GM12878 (cell line): Measurements from ENCODE around the gene CACFD1. TPM values are rescaled to one million over a fixed set of nuclear protein-coding genes. Genes with fewer than 3 reads are reported as not detected.

Experiments used
- IRF4 ChIP-seq: IDR thresholded peaks from 2 replicates; pipeline ENCODE4 v1.6.1; 2011; ENCODE audit warnings: low read depth, low read length
- RAD21 ChIP-seq: IDR thresholded peaks from 2 replicates; pipeline ENCODE4 v1.6.1; 2011; ENCODE audit warnings: mild to moderate bottlenecking, low read depth, low read length, moderate library complexity; ENCODE audit not compliant: insufficient read depth
- SUPT20H ChIP-seq: IDR thresholded peaks from 2 replicates; pipeline ENCODE4 v1.6.1; 2011; ENCODE audit warnings: low read depth, mild to moderate bottlenecking, low read length, moderate library complexity, borderline replicate concordance; ENCODE audit not compliant: control insufficient read depth
- ZNF592 ChIP-seq: fragments of 450-650 bp; IDR thresholded peaks from 2 replicates; pipeline ENCODE4 v1.6.1; 2017; ENCODE audit warnings: mild to moderate bottlenecking, moderate library complexity
- polyA plus RNA-seq, 11 experiments: library from polyadenylated mRNA; depleted of rRNA in 4 of 11; unstranded in 6 of 11; stranded (reverse) in 5 of 11; fragments of >200 nt; fragmentation: Nextera tagmentation in 4 of 11; fragmentation: Illumina TruSeq in 1 of 11; extraction: Ambion mirVana in 4 of 11; extraction: Trizol in 1 of 11; gene quantifications; 1 replicate in 1 of 11; 2 replicates in 10 of 11; pipeline versions ENCODE4 v1.2.1 to v1.2.3, GENCODE V29; 2011 to 2016; ENCODE audit warnings: inconsistent platforms in 2 of 11, missing spikeins in 2 of 11, low read depth in 1 of 11
- total RNA-seq, 4 experiments: library from RNA; depleted of rRNA in 3 of 4; stranded (reverse); fragments of >200 nt in 3 of 4; fragmentation: Illumina TruSeq in 1 of 4; extraction: Trizol in 1 of 4; gene quantifications; 2 replicates each; pipeline versions ENCODE4 v1.2.1 to v1.2.3, GENCODE V29; 2013 to 2021
- TF ChIP-seq, protein P1 (sequence below): fragments of 450-650 bp; IDR thresholded peaks from 2 replicates; pipeline ENCODE4 v1.6.1; 2018; ENCODE audit warnings: mild to moderate bottlenecking, low read depth, moderate library complexity; ENCODE audit not compliant: partially characterized antibody

Gene CACFD1
- total and polyA plus RNA-seq, 10 of the 15 experiments (the other 5 are each of a cell fraction or from before 2014, with no cell fraction given) = 0.09 to 5.8 (median 1.4) TPM; not detected in 1

DNA sequence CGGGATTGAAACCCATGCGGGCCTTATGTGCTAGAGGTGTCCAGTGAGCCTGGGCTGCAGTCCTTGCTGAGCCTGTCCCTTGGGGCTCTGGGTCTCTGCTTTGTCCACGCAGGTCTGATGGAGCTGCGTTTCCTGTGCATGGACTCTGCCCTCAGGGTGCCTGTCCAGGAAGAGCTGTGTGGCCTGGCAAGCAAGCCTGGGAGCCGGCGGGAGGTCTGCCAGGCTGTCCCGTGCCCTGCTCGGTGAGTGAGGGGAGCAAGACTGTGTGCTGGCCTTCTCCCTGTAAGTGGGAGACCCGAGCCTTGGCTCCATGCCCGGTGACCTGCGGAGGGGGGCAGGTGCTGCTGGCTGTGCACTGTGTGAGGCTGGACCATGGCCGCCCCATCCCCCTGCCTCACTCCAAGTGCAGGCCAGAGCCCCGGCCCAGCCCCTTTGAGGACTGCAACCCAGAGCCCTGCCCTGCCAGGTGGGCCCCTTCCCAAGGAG lies 11.2 kb upstream of the CACFD1 start (continued):
- TF ChIP-seq RAD21 = no peak
- TF ChIP-seq, protein P1, sequence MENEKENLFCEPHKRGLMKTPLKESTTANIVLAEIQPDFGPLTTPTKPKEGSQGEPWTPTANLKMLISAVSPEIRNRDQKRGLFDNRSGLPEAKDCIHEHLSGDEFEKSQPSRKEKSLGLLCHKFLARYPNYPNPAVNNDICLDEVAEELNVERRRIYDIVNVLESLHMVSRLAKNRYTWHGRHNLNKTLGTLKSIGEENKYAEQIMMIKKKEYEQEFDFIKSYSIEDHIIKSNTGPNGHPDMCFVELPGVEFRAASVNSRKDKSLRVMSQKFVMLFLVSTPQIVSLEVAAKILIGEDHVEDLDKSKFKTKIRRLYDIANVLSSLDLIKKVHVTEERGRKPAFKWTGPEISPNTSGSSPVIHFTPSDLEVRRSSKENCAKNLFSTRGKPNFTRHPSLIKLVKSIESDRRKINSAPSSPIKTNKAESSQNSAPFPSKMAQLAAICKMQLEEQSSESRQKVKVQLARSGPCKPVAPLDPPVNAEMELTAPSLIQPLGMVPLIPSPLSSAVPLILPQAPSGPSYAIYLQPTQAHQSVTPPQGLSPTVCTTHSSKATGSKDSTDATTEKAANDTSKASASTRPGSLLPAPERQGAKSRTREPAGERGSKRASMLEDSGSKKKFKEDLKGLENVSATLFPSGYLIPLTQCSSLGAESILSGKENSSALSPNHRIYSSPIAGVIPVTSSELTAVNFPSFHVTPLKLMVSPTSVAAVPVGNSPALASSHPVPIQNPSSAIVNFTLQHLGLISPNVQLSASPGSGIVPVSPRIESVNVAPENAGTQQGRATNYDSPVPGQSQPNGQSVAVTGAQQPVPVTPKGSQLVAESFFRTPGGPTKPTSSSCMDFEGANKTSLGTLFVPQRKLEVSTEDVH = no peak
- no peak for TF ChIP-seq IRF4
- TF ChIP-seq SUPT20H = no peak
- no peak for TF ChIP-seq ZNF592
